ACC112 (cell line): Measurements from ENCODE around the gene GYG2.

Source experiments
- H2AFZ ChIP-seq: fragments of 200-600 bp; sonication (generic); one replicate; pipeline ENCODE4 v1.6.0; 2017; ENCODE audit warnings: antibody characterized with exemption, low read length; ENCODE audit not compliant: unreplicated experiment
- H3K27ac ChIP-seq: fragments of 200-600 bp; sonication (generic); 2 replicates; pipeline ENCODE4 v1.5.1; 2014; ENCODE audit warnings: low read depth, mild to moderate bottlenecking, antibody characterized with exemption, low read length, moderate library complexity
- H3K27me3 ChIP-seq: fragments of 200-600 bp; sonication (generic); 2 replicates; pipeline ENCODE4 v1.6.1; 2014; ENCODE audit warnings: mild to moderate bottlenecking, antibody characterized with exemption, low read length, moderate library complexity, mixed read lengths; ENCODE audit not compliant: insufficient read depth
- H3K36me3 ChIP-seq: fragments of 200-600 bp; sonication (generic); 2 replicates; pipeline ENCODE4 v1.6.1; 2016; ENCODE audit warnings: mild to moderate bottlenecking, antibody characterized with exemption, low read length, moderate library complexity, mixed read lengths; ENCODE audit not compliant: insufficient read depth
- H3K4me1 ChIP-seq: fragments of 200-600 bp; sonication (generic); one replicate; pipeline ENCODE4 v1.6.1; 2016; ENCODE audit warnings: low read length, mixed read lengths; ENCODE audit not compliant: insufficient read depth, unreplicated experiment, control insufficient read depth
- H3K4me3 ChIP-seq: fragments of 200-600 bp; sonication (generic); 2 replicates; pipeline ENCODE4 v1.5.1; 2014; ENCODE audit warnings: mild to moderate bottlenecking, low read depth, low read length
- H3K79me2 ChIP-seq: fragments of 200-600 bp; sonication (generic); one replicate; pipeline ENCODE4 v1.6.0; 2016; ENCODE audit warnings: low read length; ENCODE audit not compliant: control insufficient read depth, unreplicated experiment, insufficient read depth

Gene GYG2

GRCh38 chrX:2901367-2902036 is 72.8 kb downstream of the GYG2 start:
- H3K4me3 ChIP-seq, result no peak overlapping the region
- no peaks in the 10 kb centered on the region for H3K36me3 ChIP-seq
- H3K79me2 ChIP-seq, result no peaks in the 10 kb centered on the region
- H3K27me3 ChIP-seq, result no peaks in the 10 kb centered on the region
- H3K27ac ChIP-seq, result no peak overlapping the region
- H2AFZ ChIP-seq, result no peak overlapping the region
- H3K4me1 ChIP-seq, result no peaks in the 10 kb centered on the region

- no peaks in the 10 kb centered on the region for H3K79me2 ChIP-seq
- no peaks in the 10 kb centered on the region for H3K4me1 ChIP-seq
- no peak overlapping the region for H3K27ac ChIP-seq
- no peak overlapping the region for H3K4me3 ChIP-seq
- no peaks in the 10 kb centered on the region for H3K27me3 ChIP-seq
- H3K36me3 ChIP-seq, result no peaks in the 10 kb centered on the region
- no peak overlapping the region for H2AFZ ChIP-seq
Measured at GRCh38 chrX:2902841-2903240, 74.1 kb downstream of the GYG2 start.

GRCh38 chrX:2903366-2903765 is 74.6 kb downstream of the GYG2 start:
- no peak overlapping the region for H2AFZ ChIP-seq
- H3K4me1 ChIP-seq, result no peaks in the 10 kb centered on the region
- no peaks in the 10 kb centered on the region for H3K79me2 ChIP-seq

GRCh38 chrX:2907295-2907694 is 78.6 kb downstream of the GYG2 start:
- H3K79me2 ChIP-seq, result no peaks in the 10 kb centered on the region
- no peaks in the 10 kb centered on the region for H3K27me3 ChIP-seq
- H3K4me3 ChIP-seq, result no peak overlapping the region
- H3K27ac ChIP-seq, result no peak overlapping the region
- H2AFZ ChIP-seq, result no peak overlapping the region
- H3K36me3 ChIP-seq, result no peaks in the 10 kb centered on the region
- H3K4me1 ChIP-seq, result no peaks in the 10 kb centered on the region

More at GRCh38 chrX:2903366-2903765, 74.6 kb downstream of the GYG2 start:
- no peak overlapping the region for H3K4me3 ChIP-seq
- no peak overlapping the region for H3K27ac ChIP-seq
- no peaks in the 10 kb centered on the region for H3K36me3 ChIP-seq
- no peaks in the 10 kb centered on the region for H3K27me3 ChIP-seq

GRCh38 chrX:2908125-2908685 is 79.5 kb downstream of the GYG2 start:
- H2AFZ ChIP-seq, result no peak overlapping the region
- H3K4me1 ChIP-seq, result no peaks in the 10 kb centered on the region
- no peaks in the 10 kb centered on the region for H3K79me2 ChIP-seq
- no peak overlapping the region for H3K4me3 ChIP-seq
- H3K27ac ChIP-seq, result no peak overlapping the region
- H3K36me3 ChIP-seq, result no peaks in the 10 kb centered on the region
- H3K27me3 ChIP-seq, result no peaks in the 10 kb centered on the region

GRCh38 chrX:2910109-2910508 is 81.4 kb downstream of the GYG2 start:
- Histone ChIP-seq H3K79me2 (no peaks in the 10 kb centered on the region), H3K4me1 (no peaks in the 10 kb centered on the region), H2AFZ (no peak overlapping the region), H3K36me3 (no peaks in the 10 kb centered on the region), H3K27me3 (no peaks in the 10 kb centered on the region), H3K27ac (no peak overlapping the region), H3K4me3 (no peak overlapping the region)

- Histone ChIP-seq H3K4me3 (no peak overlapping the region), H3K4me1 (no peaks in the 10 kb centered on the region), H3K27ac (no peak overlapping the region), H3K27me3 (no peaks in the 10 kb centered on the region), H3K36me3 (no peaks in the 10 kb centered on the region), H3K79me2 (no peaks in the 10 kb centered on the region), H2AFZ (no peak overlapping the region)
Measured at GRCh38 chrX:2913118-2913517, 84.4 kb downstream of the GYG2 start.

GRCh38 chrX:2917767-2918166 is 89.0 kb downstream of the GYG2 start:
- Histone ChIP-seq H3K79me2 (no peaks in the 10 kb centered on the region), H3K4me1 (no peaks in the 10 kb centered on the region), H3K27ac (no peak overlapping the region), H3K4me3 (no peak overlapping the region), H2AFZ (no peak overlapping the region), H3K27me3 (no peaks in the 10 kb centered on the region), H3K36me3 (no peaks in the 10 kb centered on the region; the same call in 1 of the 2 replicates)

- H2AFZ ChIP-seq, result no peak overlapping the region
- H3K4me1 ChIP-seq, result no peaks in the 10 kb centered on the region
- H3K27ac ChIP-seq, result no peak overlapping the region
- H3K79me2 ChIP-seq, result no peaks in the 10 kb centered on the region
- no peaks in the 10 kb centered on the region for H3K27me3 ChIP-seq
- no peak overlapping the region for H3K4me3 ChIP-seq
- H3K36me3 ChIP-seq, result no peaks in the 10 kb centered on the region; the same call in 1 of the 2 replicates
Measured at GRCh38 chrX:2921193-2921592, 92.5 kb downstream of the GYG2 start.

- H3K4me1 ChIP-seq, result no peaks in the 10 kb centered on the region
- no peaks in the 10 kb centered on the region for H3K79me2 ChIP-seq
- H2AFZ ChIP-seq, result no peak overlapping the region
- H3K27ac ChIP-seq, result no peak overlapping the region
- H3K4me3 ChIP-seq, result no peak overlapping the region
- no peaks in the 10 kb centered on the region; the same call in 1 of the 2 replicates for H3K36me3 ChIP-seq
- H3K27me3 ChIP-seq, result no peaks in the 10 kb centered on the region
Measured at GRCh38 chrX:2921750-2922149, 93.0 kb downstream of the GYG2 start.

GRCh38 chrX:2924151-2924550 is 95.4 kb downstream of the GYG2 start:
- no peaks in the 10 kb centered on the region for H3K27me3 ChIP-seq
- H3K27ac ChIP-seq, result no peak overlapping the region
- no peak overlapping the region for H3K4me3 ChIP-seq
- no peaks in the 10 kb centered on the region for H3K79me2 ChIP-seq
- H3K36me3 ChIP-seq, result no peaks in the 10 kb centered on the region; the same call in 1 of the 2 replicates
- no peak overlapping the region for H2AFZ ChIP-seq
- H3K4me1 ChIP-seq, result no peaks in the 10 kb centered on the region
